Panc1 (cell line): ENCODE results near the gene SARS1. TPM values are rescaled to one million over a fixed set of nuclear protein-coding genes. Genes with fewer than 3 reads are reported as not detected.

Source experiments
- ATAC-seq: fragments of 200-7000 bp; cut with Tn5 transposase; 2 replicates; pipeline ENCODE4 v1.9.1; 2020; ENCODE audit warnings: mild to moderate bottlenecking, moderate library complexity
- BruUV-seq: library from RNA; stranded (reverse); fragments of 400-500 nt; replicated peaks from 2 replicates; lab custom pipeline; 2021; lab: Mats Ljungman, UMichigan
- CTCF ChIA-PET: fragments of 300-600 bp; sonication (Branson Sonifier 250); formaldehyde crosslinking; loops from one replicate; lab custom pipeline; 2022; ENCODE audit warnings: antibody characterized with exemption; lab: Charles Lee
- POLR2A ChIA-PET: fragments of 300-600 bp; sonication (Branson Sonifier 250); formaldehyde crosslinking; loops from one replicate; lab custom pipeline; 2022; ENCODE audit warnings: antibody characterized with exemption; lab: Charles Lee
- DNase-seq: peaks from one replicate; pipeline ENCODE4 v3.0.0-alpha.2; 2010; ENCODE audit warnings: low read depth, low spot score
- H3K27ac ChIP-seq: 2 replicates; pipeline ENCODE4 v1.5.1; 2011; ENCODE audit warnings: mild to moderate bottlenecking, low read length, inconsistent platforms
- H3K27me3 ChIP-seq: fragments of 200-500 bp; sonication (Bioruptor generic); 2 replicates; pipeline ENCODE4 v1.6.0; 2014; ENCODE audit warnings: low read length, inconsistent platforms; ENCODE audit not compliant: control insufficient read depth, insufficient read depth
- H3K36me3 ChIP-seq: fragments of 200-500 bp; sonication (Bioruptor generic); 2 replicates; pipeline ENCODE4 v1.5.1; 2014; ENCODE audit warnings: inconsistent platforms, mild to moderate bottlenecking, low read length, moderate library complexity; ENCODE audit not compliant: control insufficient read depth, insufficient read depth
- H3K4me1 ChIP-seq: 2 replicates; pipeline ENCODE4 v1.5.1; 2011; ENCODE audit warnings: inconsistent platforms, mild to moderate bottlenecking, low read length, moderate library complexity; ENCODE audit not compliant: control insufficient read depth, insufficient read depth
- H3K4me3 ChIP-seq, 2 experiments: 2 replicates each; pipeline ENCODE4 v1.5.1; 2011 to 2012; ENCODE audit warnings: low read depth in 2 of 2, low read length in 2 of 2, mild to moderate bottlenecking in 2 of 2, inconsistent platforms in 1 of 2, moderate library complexity in 1 of 2
- H3K9me3 ChIP-seq: fragments of 200-500 bp; sonication (Bioruptor generic); 2 replicates; pipeline ENCODE4 v1.5.1; 2014; ENCODE audit warnings: low read depth, mild to moderate bottlenecking, inconsistent platforms, low read length, moderate library complexity; ENCODE audit not compliant: control insufficient read depth, insufficient read depth
- POLR2AphosphoS5 ChIP-seq: IDR thresholded peaks from 2 replicates; pipeline ENCODE4 v1.6.1; 2012; ENCODE audit warnings: mild to moderate bottlenecking, low read depth, low read length, moderate library complexity
- SIN3A ChIP-seq: IDR thresholded peaks from 2 replicates; pipeline ENCODE4 v1.6.1; 2012; ENCODE audit warnings: low read depth, mild to moderate bottlenecking, low read length, moderate library complexity, borderline replicate concordance; ENCODE audit not compliant: insufficient read depth
- TCF7L2 ChIP-seq: IDR thresholded peaks from 2 replicates; pipeline ENCODE4 v1.6.1; 2011; ENCODE audit warnings: mild to moderate bottlenecking, low read depth, low read length, inconsistent platforms
- in situ Hi-C: cut with HindIII; loops from 2 replicates; pipeline ENCODE4 v1.10.0; 2016; ENCODE audit warnings: low sequenced_read_pairs, low pct_unique_long_range_greater_than_20kb
- intact Hi-C: fragments of 100-400 bp; cut with micrococcal nuclease; formaldehyde crosslinking; loops from one replicate; pipeline ENCODE4 v1.10.0; 2022; ENCODE audit not compliant: unreplicated experiment
- total RNA-seq: library from RNA; stranded (reverse); gene quantifications from one replicate; pipeline ENCODE4 v1.2.1, GENCODE V29; 2021; ENCODE audit not compliant: unreplicated experiment
- TF ChIP-seq, protein P1 (sequence below): fragments of 450-650 bp; IDR thresholded peaks from 2 replicates; pipeline ENCODE4 v1.5.1; 2017; ENCODE audit warnings: mild to moderate bottlenecking
- TF ChIP-seq, protein P2 (sequence below), 2 experiments: IDR thresholded peaks; 2 replicates each; pipeline ENCODE4 v1.6.1; 2011 to 2012; ENCODE audit warnings: low read depth in 2 of 2, control low read depth in 1 of 2, low read length in 1 of 2, mild to moderate bottlenecking in 1 of 2, moderate library complexity in 1 of 2; ENCODE audit not compliant: insufficient read depth in 1 of 2

SARS1 gene
- total RNA-seq, 1 experiment from 2014 or later = 115 TPM

DNA sequence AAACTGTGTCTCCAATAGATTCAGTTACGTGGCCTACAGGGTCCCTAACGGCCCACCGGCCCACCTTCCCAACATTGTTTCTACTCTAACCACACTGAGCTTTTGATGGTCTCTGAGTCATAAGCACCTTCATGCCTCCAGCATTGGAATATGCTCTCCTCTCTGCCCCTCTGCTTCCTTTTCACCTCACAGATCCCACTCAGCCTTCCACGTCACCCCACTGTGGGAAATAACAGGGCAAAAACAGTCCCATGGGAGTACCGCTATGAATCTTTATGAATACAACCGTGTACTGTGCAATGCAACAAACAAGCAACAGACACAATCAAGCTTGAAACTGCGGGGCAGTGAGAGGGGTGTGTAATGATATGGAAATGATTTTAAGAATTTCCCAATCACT, 5.3 kb upstream of the SARS1 start:
- intact Hi-C loops = no loop called here
- Histone ChIP-seq H3K4me1 (peaks cover 2% of the 10 kb centered on the region; the same call in 1 of the 2 replicates), H3K9me3 (no peaks in the 10 kb centered on the region), H3K27ac (no peak overlapping the region), H3K27me3 (no peaks in the 10 kb centered on the region), H3K4me3 (no peak overlapping the region), H3K36me3 (no peaks in the 10 kb centered on the region)
- ATAC-seq (no peak), DNase-seq (no peak)
- POLR2A ChIA-PET = no interaction called here
- TF ChIP-seq, protein P1, sequence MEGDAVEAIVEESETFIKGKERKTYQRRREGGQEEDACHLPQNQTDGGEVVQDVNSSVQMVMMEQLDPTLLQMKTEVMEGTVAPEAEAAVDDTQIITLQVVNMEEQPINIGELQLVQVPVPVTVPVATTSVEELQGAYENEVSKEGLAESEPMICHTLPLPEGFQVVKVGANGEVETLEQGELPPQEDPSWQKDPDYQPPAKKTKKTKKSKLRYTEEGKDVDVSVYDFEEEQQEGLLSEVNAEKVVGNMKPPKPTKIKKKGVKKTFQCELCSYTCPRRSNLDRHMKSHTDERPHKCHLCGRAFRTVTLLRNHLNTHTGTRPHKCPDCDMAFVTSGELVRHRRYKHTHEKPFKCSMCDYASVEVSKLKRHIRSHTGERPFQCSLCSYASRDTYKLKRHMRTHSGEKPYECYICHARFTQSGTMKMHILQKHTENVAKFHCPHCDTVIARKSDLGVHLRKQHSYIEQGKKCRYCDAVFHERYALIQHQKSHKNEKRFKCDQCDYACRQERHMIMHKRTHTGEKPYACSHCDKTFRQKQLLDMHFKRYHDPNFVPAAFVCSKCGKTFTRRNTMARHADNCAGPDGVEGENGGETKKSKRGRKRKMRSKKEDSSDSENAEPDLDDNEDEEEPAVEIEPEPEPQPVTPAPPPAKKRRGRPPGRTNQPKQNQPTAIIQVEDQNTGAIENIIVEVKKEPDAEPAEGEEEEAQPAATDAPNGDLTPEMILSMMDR = no peak
- TF ChIP-seq SIN3A = no peak
- CTCF ChIA-PET = no interaction called here
- BruUV-seq = no TSS peak
- in situ Hi-C loops = no loop called here

DNA sequence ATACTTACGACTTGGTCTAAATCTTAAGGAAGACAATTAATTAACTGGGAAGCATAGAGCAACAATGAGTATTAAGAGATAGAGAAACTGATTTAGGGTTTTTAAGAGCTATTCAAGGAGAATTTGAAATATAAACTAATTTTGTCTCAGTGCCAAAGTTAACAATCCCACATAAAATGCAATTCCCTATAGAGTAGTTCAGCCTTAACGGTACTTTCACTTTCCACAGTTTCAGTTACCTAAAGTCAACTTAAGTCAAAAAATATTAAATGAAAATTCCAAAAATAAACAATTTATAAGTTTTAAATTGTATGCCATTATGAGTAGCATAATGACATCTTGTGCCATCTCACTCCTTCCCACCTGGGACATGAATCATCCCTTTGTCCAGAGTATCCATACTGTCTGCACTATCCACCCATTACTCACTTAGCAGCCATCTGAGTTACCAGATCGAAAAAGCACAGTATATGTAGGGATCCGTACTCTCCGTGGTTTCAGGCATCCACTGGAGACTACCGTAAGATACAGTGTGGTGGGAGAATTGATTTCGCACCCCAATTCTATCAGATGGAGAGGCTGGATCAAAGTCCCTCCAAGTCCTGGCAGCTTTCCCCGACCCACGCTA, 4.8 kb upstream of the SARS1 start:
- Histone ChIP-seq H3K9me3 (no peaks in the 10 kb centered on the region), H3K36me3 (no peaks in the 10 kb centered on the region; the same call in 1 of the 2 replicates), H3K27me3 (no peaks in the 10 kb centered on the region), H3K4me1 (peaks cover 2% of the 10 kb centered on the region; the same call in 1 of the 2 replicates), H3K27ac (no peak overlapping the region), H3K4me3 (no peak overlapping the region)
- BruUV-seq = no TSS peak
- no peak for DNase-seq
- in situ Hi-C loops = no loop called here
- no peak for ATAC-seq
- TF ChIP-seq POLR2AphosphoS5 = no peak
- no peak for TF ChIP-seq TCF7L2
- no peak for TF ChIP-seq SIN3A
- TF ChIP-seq, protein P1 = no peak
- TF ChIP-seq, protein P2, sequence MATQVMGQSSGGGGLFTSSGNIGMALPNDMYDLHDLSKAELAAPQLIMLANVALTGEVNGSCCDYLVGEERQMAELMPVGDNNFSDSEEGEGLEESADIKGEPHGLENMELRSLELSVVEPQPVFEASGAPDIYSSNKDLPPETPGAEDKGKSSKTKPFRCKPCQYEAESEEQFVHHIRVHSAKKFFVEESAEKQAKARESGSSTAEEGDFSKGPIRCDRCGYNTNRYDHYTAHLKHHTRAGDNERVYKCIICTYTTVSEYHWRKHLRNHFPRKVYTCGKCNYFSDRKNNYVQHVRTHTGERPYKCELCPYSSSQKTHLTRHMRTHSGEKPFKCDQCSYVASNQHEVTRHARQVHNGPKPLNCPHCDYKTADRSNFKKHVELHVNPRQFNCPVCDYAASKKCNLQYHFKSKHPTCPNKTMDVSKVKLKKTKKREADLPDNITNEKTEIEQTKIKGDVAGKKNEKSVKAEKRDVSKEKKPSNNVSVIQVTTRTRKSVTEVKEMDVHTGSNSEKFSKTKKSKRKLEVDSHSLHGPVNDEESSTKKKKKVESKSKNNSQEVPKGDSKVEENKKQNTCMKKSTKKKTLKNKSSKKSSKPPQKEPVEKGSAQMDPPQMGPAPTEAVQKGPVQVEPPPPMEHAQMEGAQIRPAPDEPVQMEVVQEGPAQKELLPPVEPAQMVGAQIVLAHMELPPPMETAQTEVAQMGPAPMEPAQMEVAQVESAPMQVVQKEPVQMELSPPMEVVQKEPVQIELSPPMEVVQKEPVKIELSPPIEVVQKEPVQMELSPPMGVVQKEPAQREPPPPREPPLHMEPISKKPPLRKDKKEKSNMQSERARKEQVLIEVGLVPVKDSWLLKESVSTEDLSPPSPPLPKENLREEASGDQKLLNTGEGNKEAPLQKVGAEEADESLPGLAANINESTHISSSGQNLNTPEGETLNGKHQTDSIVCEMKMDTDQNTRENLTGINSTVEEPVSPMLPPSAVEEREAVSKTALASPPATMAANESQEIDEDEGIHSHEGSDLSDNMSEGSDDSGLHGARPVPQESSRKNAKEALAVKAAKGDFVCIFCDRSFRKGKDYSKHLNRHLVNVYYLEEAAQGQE (IDR thresholded peaks at IDR 0.05; ENCODE audit: insufficient read depth in 1 of 2, low read depth in 2 of 2, low read length in 1 of 2) = no peak
- intact Hi-C loops = no loop called here
- POLR2A ChIA-PET = no interaction called here
- CTCF ChIA-PET = no interaction called here
